GM12864 (cell line): ENCODE results near the gene BMP8A.
"Not testable (repeated sequence)": the region's sequence is repeated elsewhere in the genome, so short reads cannot be mapped to it uniquely, and the experiment has no call there.

ENCODE experiments used
- DNase-seq: peaks from one replicate; pipeline ENCODE4 v3.0.0-alpha.2; 2011; ENCODE audit warnings: low read depth
- H3K4me3 ChIP-seq: 2 replicates; pipeline ENCODE4 v1.5.1; 2011; ENCODE audit warnings: mild to moderate bottlenecking, low read depth, low read length, control low read depth
- CTCF ChIP-seq: IDR thresholded peaks from 2 replicates; pipeline ENCODE4 v1.5.1; 2011; ENCODE audit warnings: low read depth, mild to moderate bottlenecking, moderate library complexity, low read length, control low read depth, inconsistent platforms; ENCODE audit errors: missing control alignments

BMP8A gene

GRCh38 chr1:39489567-39490239 is 1.7 kb upstream of the BMP8A start:
- DNase-seq = no peak
- TF ChIP-seq CTCF = no peak

GRCh38 chr1:39490596-39491145 is 765 bp upstream of the BMP8A start:
- no peak for TF ChIP-seq CTCF
- DNase-seq = no peak
- peak overlapping the region; percentile 65 for H3K4me3 ChIP-seq

More at GRCh38 chr1:39489567-39490239, 1.7 kb upstream of the BMP8A start:
- no peak overlapping the region for H3K4me3 ChIP-seq

- DNase-seq = not testable (repeated sequence)
Observed at GRCh38 chr1:39492118-39493042, 944 bp downstream of the BMP8A start.

GRCh38 chr1:39493043-39493810 is 1.8 kb downstream of the BMP8A start:
- H3K4me3 ChIP-seq, DNase-seq: not testable (repeated sequence)

More at GRCh38 chr1:39492118-39493042, 944 bp downstream of the BMP8A start:
- not testable (repeated sequence) for H3K4me3 ChIP-seq

- H3K4me3 ChIP-seq = no peak overlapping the region
- no peak for DNase-seq
- TF ChIP-seq CTCF = no peak
Observed at GRCh38 chr1:39494671-39495410, 3.4 kb downstream of the BMP8A start.

GRCh38 chr1:39496520-39496919 is 5.1 kb downstream of the BMP8A start:
- not testable (repeated sequence) for DNase-seq, H3K4me3 ChIP-seq

- DNase-seq = no peak
- no peak for TF ChIP-seq CTCF
Observed at GRCh38 chr1:39497585-39497984, 6.1 kb downstream of the BMP8A start.

GRCh38 chr1:39498096-39498710 is 6.8 kb downstream of the BMP8A start:
- not testable (repeated sequence) for H3K4me3 ChIP-seq, DNase-seq

More at GRCh38 chr1:39497585-39497984, 6.1 kb downstream of the BMP8A start:
- H3K4me3 ChIP-seq = no peak overlapping the region

GRCh38 chr1:39498821-39499220 is 7.4 kb downstream of the BMP8A start:
- not testable (repeated sequence) for DNase-seq, H3K4me3 ChIP-seq
